HFFc6 (cell line): ENCODE measurements around the gene SAC3D1. TPM values are rescaled to one million over a fixed set of nuclear protein-coding genes. Genes with fewer than 3 reads are reported as not detected.
A peak's percentile ranks its signal among the peaks of the same experiment; 100 is the strongest.

ENCODE experiments used
- DNase-seq: peaks from one replicate; pipeline ENCODE4 v3.0.0-alpha.2; 2018
- H3K27ac Mint-ChIP-seq: 2 replicates; pipeline ENCODE4 v1.8.0; 2020; ENCODE audit warnings: mild to moderate bottlenecking, mixed read lengths
- H3K27me3 Mint-ChIP-seq: 2 replicates; pipeline ENCODE4 v1.8.0; 2021; ENCODE audit warnings: mild to moderate bottlenecking, moderate library complexity, mixed read lengths; ENCODE audit not compliant: insufficient read depth
- H3K36me3 Mint-ChIP-seq: 2 replicates; pipeline ENCODE4 v1.8.0; 2021; ENCODE audit warnings: low read depth, mixed read lengths
- H3K4me1 Mint-ChIP-seq: 2 replicates; pipeline ENCODE4 v1.8.0; 2020; ENCODE audit warnings: low read depth, mixed read lengths
- H3K4me3 Mint-ChIP-seq: 2 replicates; pipeline ENCODE4 v1.8.0; 2020; ENCODE audit warnings: mild to moderate bottlenecking, moderate library complexity, mixed read lengths
- H3K9me3 Mint-ChIP-seq: 2 replicates; pipeline ENCODE4 v1.8.0; 2020; ENCODE audit warnings: mild to moderate bottlenecking, mixed read lengths
- total RNA-seq, 6 experiments: library from RNA; stranded (reverse); fragmentation: NEBNext Ultra II Directional; extraction: Animal tissue kit (Norgen Biotek cat#: 25700); gene quantifications; 2 replicates in 1 of 6; 3 replicates in 5 of 6; pipeline ENCODE4 v1.2.3, GENCODE V29; 2021
- TF ChIP-seq, protein P1 (sequence below): fragments of 200-600 bp; sonication (generic); IDR thresholded peaks from 2 replicates; pipeline ENCODE4 v1.5.0; 2021; ENCODE audit warnings: antibody characterized with exemption, mild to moderate bottlenecking

Gene SAC3D1
- total RNA-seq, 6 experiments from 2014 or later: 15.3 to 21.5 (median 18.0) TPM

DNA sequence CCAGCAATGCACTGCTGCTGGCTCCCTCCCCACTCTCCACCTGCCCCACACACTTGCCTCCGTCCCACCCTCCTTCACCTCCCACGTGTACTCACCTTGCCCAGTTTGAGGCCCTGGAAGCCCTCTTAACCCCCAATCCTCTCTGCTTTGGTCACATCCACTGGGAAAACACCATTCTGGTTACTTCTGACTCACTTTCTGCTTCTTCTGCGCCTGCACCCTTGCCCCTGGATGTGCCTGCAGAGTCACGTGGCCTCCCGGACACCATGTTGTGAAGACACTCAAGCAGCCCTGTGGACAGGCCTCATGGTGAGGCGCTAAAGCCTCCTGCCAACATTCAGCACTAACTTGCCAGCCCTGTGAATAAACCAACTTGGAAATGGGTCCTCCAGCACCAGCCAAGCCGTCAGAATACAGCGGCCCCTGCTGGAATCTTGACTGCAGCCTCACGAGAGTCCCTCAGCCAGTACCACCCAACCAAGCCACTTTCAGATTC lies 20.0 kb downstream of the SAC3D1 start:
- peak; percentile 17 for DNase-seq

DNA sequence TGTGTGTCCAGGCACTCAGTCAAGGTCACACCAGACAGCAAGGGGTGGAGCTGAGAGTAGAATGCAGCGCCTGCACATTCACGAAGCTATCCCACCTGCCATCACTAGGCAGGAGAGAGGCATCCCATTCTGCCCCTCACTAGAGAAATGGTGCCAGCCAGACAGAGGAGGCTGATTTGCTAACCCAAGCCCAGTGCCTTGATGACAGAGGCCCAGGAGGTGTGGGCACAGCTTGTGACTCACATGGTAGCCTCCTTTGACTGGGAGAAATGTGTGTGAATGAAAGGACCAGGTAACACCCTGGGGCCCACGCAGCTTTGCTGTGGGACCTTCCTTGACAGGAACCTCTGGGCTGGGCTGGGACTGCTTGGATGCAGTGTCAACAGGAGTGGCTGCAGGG lies 22.5 kb downstream of the SAC3D1 start:
- no peak for DNase-seq
- peaks cover 7% of the 10 kb centered on the region; the same call in 1 of the 2 replicates for H3K4me1 Mint-ChIP-seq
- H3K36me3 Mint-ChIP-seq: no peaks in the 10 kb centered on the region
- TF ChIP-seq, protein P1, sequence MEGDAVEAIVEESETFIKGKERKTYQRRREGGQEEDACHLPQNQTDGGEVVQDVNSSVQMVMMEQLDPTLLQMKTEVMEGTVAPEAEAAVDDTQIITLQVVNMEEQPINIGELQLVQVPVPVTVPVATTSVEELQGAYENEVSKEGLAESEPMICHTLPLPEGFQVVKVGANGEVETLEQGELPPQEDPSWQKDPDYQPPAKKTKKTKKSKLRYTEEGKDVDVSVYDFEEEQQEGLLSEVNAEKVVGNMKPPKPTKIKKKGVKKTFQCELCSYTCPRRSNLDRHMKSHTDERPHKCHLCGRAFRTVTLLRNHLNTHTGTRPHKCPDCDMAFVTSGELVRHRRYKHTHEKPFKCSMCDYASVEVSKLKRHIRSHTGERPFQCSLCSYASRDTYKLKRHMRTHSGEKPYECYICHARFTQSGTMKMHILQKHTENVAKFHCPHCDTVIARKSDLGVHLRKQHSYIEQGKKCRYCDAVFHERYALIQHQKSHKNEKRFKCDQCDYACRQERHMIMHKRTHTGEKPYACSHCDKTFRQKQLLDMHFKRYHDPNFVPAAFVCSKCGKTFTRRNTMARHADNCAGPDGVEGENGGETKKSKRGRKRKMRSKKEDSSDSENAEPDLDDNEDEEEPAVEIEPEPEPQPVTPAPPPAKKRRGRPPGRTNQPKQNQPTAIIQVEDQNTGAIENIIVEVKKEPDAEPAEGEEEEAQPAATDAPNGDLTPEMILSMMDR: no peak
- no peaks in the 10 kb centered on the region for H3K9me3 Mint-ChIP-seq
- H3K27me3 Mint-ChIP-seq: peaks cover 7% of the 10 kb centered on the region
- H3K4me3 Mint-ChIP-seq: no peak overlapping the region
- H3K27ac Mint-ChIP-seq: no peak overlapping the region

More for the DNA sequence above, 20.0 kb downstream of the SAC3D1 start:
- Mint-ChIP-seq H3K27me3 (peaks cover 9% of the 10 kb centered on the region), H3K36me3 (no peaks in the 10 kb centered on the region), H3K4me1 (peaks cover 7% of the 10 kb centered on the region; the same call in 1 of the 2 replicates), H3K9me3 (no peaks in the 10 kb centered on the region), H3K4me3 (no peak overlapping the region), H3K27ac (no peak overlapping the region)
- TF ChIP-seq, protein P1: peak; percentile 61

DNA sequence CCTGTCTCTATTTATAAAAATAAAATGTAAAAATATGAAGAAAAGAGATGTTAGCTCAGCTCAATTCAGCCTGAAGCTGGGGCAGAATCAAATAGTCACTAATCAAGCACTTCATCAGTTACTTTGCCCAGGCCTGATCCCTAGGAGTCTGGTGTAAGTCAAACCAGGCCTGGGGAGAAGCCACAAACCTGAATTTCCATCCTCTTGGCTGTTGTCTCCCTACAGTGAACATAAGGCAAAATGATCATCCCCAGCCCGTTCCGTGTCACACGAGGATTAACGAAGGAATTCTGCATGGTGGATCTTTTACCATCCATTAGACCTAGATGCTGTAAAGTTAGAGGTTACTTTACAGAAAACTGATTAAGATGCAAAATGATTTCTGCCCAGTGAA lies 23.8 kb downstream of the SAC3D1 start:
- Mint-ChIP-seq H3K9me3 (no peaks in the 10 kb centered on the region), H3K36me3 (no peaks in the 10 kb centered on the region), H3K27me3 (peaks cover 2% of the 10 kb centered on the region; the same call in 1 of the 2 replicates), H3K4me1 (peaks cover 7% of the 10 kb centered on the region; the same call in 1 of the 2 replicates), H3K27ac (no peak overlapping the region), H3K4me3 (no peak overlapping the region)
- DNase-seq: no peak
- TF ChIP-seq, protein P1: no peak

DNA sequence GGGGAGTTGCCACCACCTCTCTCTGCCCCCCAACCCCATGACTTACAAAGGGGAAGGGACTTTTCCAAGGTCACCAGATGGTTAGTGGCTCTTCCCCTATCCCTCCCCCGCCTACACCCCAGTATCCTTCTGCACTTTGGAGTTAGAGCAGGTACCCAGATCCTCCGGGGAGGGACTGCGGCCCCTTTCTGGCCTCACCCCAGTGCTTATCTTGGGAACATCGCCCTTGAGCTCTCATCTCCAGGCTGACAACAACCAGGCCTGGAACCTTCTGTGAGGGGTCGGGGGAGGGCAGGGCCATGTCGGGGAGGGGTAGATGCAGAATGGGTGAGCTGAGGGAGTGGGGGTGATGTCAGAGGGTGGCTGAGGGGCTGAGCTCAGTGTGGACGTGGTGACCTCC lies 24.8 kb downstream of the SAC3D1 start:
- H3K4me1 Mint-ChIP-seq: peaks cover 4% of the 10 kb centered on the region; the same call in 1 of the 2 replicates
- H3K27me3 Mint-ChIP-seq: no peaks in the 10 kb centered on the region; the same call in 1 of the 2 replicates
- H3K4me3 Mint-ChIP-seq: no peak overlapping the region
- no peak overlapping the region for H3K27ac Mint-ChIP-seq
- H3K9me3 Mint-ChIP-seq: no peaks in the 10 kb centered on the region
- no peaks in the 10 kb centered on the region for H3K36me3 Mint-ChIP-seq
- TF ChIP-seq, protein P1: no peak
- DNase-seq: no peak

DNA sequence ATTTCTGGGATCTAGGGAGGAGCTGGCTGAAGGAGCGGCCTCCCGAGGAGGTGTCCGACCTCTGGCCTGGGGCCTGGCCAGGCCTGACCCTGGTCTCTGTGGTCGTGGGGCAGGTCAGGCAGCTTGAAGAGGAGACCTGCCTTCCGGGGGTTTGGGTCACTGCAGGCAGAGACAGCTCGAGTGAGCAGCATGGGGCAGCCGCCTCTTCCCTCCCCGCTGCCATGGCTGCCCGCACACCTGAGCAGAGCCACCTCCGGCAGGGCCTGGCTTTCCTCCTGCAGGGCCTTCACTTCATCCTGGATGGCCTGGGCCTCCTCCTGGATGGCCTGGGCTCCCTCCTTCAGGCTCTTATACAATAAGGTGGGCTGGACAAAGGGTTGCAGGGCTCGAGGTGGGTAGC lies 25.3 kb downstream of the SAC3D1 start:
- Mint-ChIP-seq H3K27ac (no peak overlapping the region), H3K9me3 (no peaks in the 10 kb centered on the region), H3K4me1 (no peaks in the 10 kb centered on the region), H3K4me3 (no peak overlapping the region), H3K27me3 (no peaks in the 10 kb centered on the region; the same call in 1 of the 2 replicates), H3K36me3 (no peaks in the 10 kb centered on the region)
- DNase-seq: no peak
- TF ChIP-seq, protein P1: no peak
